GM21528 (cell line): ENCODE data around the gene GJA10.

Source experiments
- ATAC-seq: cut with Tn5 transposase; IDR thresholded peaks from one replicate; pipeline ENCODE4 v1.9.1; 2021; ENCODE audit warnings: mild to moderate bottlenecking, moderate library complexity; ENCODE audit not compliant: unreplicated experiment, low FRiP score

Gene GJA10

DNA sequence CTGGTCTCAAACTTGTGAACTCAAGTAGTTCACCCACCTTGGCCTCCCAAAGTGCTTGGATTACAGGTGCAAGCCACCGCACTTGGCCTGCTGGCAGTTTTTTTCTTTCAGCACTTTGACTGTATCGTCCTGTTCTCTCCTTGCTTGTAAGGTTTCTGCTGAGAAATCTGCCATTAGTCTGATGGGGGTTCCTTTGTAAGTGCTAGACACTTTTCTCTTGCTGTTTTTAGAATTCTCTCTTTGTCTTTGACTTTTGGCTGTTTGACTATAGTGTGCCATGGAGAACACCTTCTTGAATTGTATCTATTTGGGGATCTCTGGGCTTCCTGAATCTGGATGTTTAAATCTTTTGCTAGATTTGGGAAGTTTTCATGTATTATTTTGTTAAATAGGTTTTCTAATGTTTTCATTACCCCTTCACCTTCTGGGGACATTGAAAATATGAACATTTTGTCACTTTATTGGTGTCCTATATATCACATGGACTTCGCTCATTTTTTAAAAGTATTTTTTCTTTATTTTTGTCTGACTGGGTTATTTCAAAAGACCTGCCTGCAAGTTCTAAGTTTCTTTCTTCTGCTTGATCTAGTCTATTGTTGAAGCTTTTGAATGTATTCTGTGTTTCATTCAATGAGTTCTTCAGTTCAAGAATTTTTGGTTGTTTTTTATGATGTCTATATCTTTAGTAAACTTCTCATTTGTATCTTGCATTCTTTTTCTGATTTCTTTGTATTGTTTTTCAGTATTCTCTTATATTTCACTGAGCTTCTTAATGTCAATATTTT lies 22.1 kb downstream of the GJA10 start:
- no peak for ATAC-seq

- no peak for ATAC-seq
Observed at GRCh38 chr6:89917216-89917615, 22.9 kb downstream of the GJA10 start.

DNA sequence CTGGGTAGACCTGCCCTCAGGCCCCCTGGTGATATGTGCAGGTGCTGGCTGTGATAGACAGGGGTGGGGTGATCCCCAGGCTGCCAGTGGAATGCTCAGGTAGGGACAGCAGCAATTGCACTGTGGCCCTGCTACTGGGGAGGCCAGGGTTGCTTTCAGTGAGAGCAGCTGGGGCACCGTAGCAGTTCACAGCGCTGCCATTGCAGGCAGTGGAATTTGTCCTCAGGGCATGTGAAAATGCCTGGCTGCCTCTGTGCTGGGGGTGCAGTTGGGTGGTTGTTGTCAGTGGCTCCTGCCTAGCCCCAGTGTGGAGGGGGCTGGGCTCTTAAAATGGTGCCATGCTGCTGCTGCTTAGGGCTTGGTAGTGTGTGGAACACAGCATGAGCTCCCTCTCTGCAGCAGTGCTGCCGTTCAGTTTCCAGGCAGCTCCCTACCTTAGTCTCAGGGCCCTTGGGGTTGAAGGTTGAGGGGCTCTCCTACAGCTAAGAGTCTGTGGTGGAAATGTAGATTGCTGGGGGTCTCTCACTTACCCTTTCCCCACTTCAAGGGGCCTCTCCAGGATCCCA lies 23.6 kb downstream of the GJA10 start:
- no peak for ATAC-seq

DNA sequence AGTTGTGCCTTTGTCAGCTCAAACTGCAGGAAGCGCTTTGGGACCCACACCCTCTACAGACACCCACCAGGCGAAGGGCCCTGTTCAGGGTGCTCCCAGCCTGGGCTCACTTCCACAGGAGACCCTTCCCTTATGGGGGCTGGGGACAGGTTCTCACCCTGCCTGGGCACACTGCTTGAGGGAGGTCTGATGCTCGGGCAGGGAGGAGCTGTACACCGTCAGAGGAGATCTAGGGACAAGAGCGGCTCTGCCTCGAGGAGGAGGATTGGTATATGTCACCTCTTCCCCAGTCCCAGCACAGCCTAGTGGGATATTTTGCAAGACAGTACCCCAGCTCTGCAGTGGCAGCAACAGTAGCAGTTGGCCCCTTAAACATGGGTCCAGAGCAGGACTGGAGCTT lies 26.9 kb downstream of the GJA10 start:
- no peak for ATAC-seq

DNA sequence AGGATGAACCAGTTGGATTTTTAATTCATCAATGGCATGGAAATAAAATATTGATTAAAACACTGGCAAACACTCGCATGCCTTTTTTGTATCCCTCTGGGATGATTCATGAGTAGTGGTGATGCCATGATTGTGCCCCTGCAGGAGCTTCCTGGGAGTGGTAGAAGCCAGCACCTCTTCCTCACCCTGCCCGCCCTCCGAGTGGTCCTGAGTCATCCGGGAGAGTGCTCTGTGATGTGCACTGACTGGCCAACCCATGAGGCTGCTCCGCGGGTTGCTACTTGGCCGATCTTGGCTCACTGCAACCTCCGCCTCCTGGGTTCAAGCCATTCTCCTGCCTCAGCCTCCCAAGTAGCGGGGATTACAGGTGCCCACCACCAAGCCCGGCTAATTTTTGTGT lies 27.4 kb downstream of the GJA10 start:
- no peak for ATAC-seq

GRCh38 chr6:89924231-89924630 lies 30.0 kb downstream of the GJA10 start:
- ATAC-seq = no peak

- no peak for ATAC-seq
Observed at GRCh38 chr6:89925826-89926225, 31.6 kb downstream of the GJA10 start.

- no peak for ATAC-seq
Observed at GRCh38 chr6:89927264-89927663, 33.0 kb downstream of the GJA10 start.

- ATAC-seq = no peak
Observed at GRCh38 chr6:89927791-89928550, 33.7 kb downstream of the GJA10 start.

GRCh38 chr6:89928604-89929003 lies 34.3 kb downstream of the GJA10 start:
- no peak for ATAC-seq

GRCh38 chr6:89930789-89931188 lies 36.5 kb downstream of the GJA10 start:
- ATAC-seq = no peak

DNA sequence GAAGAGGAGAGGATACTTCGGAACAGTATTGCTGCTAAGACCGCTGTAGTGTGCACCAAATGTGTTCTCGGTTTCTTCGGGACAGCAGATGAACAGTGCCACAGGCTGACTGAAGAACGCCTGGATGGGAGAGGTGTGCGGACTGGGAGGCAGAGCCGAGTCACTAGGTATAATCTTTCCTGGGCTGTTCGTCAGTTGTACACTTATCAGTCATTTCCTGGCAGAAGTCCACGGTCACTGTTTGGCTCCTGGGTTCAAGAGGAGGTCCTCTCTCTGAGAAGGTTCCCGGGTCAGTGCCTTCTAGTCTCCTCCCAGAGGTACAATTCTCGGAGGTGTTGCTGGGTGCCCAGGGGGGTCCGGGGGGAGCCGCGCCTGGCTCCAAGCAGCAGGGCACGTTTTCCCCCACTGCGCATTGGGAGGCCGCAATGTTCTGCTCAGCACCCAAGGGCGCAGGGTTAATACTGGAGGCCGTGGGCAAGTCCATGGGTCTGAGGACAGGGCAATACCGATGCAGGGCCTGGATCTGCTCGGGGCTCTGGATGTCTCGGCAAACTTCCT lies 38.1 kb downstream of the GJA10 start:
- no peak for ATAC-seq

DNA sequence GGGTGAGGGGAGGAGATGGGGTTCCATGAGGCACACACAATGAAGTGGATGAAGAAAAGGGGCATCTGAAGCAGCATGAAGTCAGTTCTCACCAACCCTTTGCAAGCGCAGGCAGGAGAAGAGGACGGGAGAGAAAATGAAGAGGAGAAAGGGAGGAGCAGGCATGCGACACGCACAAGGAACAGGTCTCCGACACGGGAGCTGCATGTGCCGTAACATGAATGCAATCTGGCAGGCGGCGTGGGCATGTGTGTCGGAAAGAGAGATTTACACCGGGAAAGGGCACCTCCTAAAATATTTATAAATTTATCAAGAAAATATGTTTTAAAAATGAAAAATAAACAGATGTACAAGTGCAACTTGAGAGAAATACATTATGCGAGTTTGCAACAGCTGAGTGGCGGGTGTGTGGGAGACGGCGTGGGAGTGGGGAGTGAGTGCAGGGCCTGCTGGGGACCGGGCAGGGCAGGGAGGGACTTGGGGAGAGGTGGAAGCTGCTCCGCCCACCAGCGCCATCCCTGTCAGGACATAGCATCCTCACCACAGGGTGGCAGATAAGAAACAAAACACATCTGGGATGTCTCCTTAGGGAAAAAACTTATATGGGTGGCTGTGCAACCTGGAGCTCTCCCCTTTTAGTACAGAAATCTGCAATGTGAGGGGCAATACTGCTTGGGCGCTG lies 40.6 kb downstream of the GJA10 start:
- no peak for ATAC-seq

DNA sequence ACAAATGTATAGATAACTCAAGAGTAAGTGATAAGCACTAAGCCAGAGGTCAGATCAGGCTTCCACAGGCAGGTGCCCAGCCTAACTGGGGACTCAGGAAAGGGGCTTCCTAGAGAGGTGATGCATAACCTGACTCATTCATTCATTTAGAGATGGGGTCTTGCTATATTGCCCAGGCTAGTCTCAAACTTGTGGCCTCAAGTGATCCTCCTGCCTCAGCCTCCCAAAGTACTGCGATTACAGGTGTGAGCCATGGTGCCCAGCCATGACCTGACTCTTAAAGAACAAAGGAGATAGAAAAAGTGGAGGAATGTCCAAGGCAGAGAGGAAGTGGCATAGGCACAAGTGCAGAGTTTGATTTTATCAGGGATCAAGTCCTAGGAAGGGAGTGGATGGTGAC lies 41.9 kb downstream of the GJA10 start:
- no peak for ATAC-seq

DNA sequence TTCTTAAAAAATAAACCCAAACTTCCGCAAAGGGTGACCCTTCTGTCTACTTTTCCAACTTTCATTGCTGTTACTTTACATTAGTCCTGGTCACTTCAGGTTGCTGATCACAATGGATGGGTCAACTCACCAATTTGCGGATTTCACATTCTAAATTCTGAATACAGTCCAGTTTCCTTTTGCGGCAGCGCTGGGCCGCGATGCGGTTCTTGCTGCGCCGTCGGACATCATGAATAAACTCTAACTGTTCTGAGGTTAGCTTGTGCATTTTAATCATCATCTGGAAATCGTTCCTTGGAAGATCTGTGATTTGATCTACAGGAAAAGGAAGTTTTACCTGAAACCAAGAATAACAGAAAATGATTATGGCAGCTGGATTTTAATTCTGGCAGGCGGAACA lies 43.7 kb downstream of the GJA10 start:
- no peak for ATAC-seq

DNA sequence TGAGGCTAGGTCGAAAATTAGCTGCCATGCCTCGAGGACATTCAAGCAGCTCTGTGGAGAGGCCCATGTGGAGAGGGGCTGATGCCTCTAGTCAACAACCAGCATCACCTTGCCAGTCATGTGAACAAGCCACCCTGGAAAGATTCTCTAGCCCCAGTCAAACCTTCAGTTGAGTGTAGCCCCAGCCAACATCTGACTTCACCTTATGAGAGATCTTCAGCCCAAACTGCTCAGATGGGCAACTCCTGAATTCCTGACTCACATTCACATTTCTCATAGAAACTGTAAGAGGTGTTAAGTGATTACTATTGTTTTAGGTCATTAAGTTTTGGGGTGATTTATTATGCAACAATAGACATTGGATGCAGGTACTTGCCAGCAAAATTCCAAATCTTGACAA lies 44.9 kb downstream of the GJA10 start:
- ATAC-seq = no peak

DNA sequence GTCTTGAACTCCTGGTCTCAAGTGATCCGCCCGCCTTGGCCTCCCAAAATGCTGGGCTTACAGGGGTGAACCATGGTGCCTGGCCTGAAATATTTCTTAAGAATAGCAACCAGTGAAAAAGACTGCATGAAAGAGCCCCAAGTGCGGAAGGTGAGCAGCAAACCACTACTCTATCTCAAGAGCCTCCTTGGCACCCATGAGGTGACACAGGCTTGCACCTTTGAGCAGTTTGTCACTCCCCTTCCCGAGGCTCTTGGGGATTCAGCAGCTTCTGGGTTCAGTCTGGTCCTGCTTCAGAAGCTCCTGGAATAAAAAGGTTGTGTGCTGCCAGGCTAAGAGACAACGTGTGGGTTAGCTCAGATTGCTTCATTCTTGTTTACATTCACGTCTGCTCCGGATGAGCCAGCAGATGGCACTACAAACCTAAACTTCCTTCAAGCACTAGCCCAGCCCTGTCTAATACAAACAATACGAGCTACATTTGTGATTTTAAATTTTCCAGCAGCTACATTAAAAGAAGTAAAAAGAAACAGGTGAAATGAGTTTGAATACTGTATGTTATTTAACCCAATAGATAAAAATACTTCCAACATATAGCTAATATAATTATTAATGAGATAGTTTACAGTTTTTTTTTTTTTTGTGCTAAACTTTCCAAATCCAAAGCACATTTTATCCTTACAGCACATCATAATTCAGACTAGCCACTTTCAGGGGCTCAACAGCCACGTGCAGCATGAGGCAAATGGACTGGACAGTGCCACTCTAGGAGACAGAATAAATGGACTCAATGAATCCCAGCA lies 46.2 kb downstream of the GJA10 start:
- ATAC-seq = peak; percentile 74

DNA sequence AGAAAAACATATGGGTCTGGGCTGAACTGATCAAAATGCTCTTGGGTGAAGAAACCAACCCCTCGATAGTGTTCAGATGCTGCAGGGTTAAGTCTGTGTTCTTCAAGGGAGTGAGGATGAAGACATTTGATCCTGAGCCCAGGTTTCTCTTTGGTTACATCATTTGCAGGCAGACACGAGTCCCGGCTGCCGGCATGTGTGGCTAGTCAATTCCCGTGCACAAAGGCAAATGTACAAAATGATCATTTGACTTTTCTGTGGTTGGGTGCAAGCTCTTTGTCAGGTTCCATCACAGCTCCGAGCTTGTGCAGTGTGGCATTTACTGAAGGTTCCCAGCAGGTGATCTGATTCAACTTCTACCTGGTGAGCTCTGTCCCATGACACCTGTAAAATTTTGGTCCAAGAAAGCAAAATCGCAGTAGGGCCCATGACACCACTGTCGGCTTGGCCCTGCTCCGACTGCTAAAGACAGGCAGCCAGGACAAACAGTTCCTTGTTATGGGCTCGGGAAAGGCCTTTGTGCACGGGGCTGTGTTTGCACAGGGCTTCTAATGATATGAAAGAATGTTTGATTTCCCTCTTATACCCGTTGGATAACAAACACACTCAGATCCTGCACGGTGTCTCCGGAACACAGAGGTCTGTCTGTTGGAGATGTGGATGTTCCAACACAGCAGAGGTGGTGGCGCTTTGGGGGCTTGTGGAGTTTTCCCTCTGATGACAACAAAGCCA lies 46.9 kb downstream of the GJA10 start:
- no peak for ATAC-seq

DNA sequence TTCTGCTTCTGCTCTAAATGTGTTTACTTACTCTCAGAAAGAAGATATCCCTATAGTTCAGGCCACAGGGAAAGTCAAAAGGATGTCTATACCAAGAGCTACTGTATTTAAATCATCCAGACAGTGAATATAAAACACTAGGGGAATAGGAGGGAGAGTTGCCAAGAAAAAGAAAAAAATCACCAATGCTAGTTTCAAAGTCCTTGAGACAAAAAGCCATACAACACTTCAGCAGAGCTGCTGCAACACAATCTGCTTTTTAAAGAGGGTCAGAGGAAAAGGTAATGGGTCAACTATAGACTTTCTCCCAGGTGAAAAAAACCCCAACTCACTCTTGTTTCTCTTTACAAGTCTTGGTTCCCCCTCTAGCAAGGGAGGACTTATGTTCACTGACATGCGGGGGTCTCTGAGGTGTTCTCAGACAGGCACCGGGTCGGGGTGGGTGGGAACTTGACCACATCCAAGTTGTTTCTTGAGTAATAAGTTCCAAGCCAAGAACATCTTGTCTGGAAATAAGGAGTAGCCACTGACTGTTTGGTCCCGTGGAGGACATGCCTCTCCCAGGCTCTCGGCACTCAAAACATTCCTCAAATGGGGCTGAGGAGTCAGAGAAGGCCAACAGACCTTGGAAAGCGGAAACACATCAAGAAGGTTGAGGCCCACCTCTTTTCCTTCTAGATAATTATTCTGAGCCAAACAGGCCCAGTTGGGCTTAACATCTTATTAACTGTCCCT lies 47.7 kb downstream of the GJA10 start:
- ATAC-seq = no peak
